GM21526 (cell line): Measurements from ENCODE around the gene ENHO.
"Not testable (repeated sequence)": the region's sequence is repeated elsewhere in the genome, so short reads cannot be mapped to it uniquely, and the experiment has no call there.

Source experiments
- ATAC-seq: cut with Tn5 transposase; IDR thresholded peaks from one replicate; pipeline ENCODE4 v1.9.1; 2021; ENCODE audit warnings: moderate library complexity; ENCODE audit not compliant: unreplicated experiment, low FRiP score

ENHO gene

DNA sequence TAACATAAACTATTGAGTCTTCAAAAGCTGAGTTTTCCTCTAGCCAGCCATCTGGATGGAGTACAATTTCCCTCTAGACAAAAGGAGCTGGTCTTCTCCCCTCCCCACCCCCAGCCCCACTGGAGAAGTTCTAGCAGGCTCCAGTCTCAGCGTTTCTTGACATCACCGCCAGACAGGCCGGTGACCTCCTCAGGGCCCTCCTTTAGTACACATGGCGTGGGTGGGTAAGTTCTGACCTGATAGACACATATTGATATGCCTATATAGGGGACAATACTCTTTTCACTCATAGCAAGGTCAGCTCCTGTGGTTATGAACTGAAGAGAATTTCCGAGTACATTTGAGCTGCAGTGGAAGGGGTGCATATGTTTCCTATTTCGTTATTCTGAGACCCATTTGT lies 37.0 kb downstream of the ENHO start:
- no peak for ATAC-seq

DNA sequence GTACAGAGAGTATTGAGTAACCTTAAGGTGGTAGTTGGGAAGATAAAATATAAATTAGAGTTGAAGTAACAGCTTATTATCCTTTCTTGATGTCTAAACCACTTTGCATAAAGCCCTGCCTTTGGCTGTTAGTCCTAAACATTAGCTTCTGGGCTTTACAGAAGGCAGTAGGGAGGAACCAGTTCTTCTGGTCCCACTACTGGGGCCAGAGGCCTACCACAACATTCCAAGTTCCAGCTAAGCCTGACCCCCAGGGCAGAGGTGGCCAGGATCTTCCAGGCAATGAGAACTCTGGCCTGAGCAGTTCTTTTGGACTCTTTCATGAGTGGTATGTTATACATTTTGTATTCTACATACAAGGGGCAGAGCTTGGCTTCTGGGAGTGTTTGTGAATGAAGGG lies 38.1 kb downstream of the ENHO start:
- no peak for ATAC-seq

DNA sequence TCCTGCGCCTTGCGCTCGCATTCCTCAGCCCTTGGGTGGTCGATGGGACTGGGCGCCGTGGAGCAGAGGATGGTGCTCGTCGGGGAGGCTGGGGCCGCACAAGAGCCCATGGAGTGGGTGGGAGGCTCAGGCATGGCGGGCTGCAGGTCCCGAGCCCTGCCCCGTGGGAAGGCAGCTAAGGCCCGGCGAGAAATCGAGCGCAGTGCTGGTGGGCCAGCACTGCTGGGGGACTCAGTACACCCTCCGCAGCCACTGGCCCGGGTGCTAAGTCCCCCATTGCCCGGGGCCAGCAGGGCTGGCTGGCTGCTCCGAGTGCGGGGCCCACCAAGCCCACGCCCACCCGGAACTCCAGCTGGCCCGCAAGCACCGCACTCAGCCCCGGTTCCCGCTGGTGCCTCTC lies 40.0 kb downstream of the ENHO start:
- not testable (repeated sequence) for ATAC-seq

DNA sequence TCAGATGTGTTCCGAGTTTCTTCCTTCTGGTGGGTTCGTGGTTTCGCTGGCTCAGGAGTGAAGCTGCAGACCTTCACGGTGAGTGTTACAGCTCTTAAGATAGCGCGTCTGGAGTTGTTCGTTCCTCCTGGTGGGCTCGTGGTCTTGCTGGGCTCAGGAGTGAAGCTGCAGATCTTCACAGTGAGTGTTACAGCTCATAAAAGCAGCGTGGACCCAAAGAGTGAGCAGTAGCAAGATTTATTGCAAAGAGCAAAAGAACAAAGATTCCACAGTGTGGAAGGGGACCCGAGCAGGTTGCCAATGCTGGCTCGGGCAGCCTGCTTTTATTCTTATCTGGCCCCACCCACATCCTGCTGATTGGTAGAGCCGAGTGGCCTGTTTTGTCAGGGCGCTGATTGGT lies 41.2 kb downstream of the ENHO start:
- ATAC-seq = not testable (repeated sequence)

DNA sequence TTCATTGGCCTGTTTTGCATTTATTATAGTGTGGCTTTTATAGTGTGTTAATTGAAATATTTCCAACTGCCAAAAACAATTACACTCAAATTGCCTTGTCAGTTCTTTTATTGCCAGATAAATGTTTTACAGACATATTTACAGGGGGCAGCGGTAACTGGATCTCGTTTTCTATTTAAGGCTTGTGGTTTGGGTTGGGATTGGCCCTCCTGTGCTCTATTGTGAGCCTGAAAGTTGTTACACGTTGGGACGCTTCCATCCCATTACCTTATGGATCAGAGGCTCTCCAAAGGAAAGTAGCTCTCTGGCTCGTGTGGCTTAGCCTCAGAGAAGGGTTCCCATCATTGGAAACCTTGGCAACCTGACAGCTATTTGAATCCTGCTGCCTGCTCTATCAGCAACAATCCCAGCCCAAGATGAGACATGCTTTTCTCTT lies 43.3 kb downstream of the ENHO start:
- no peak for ATAC-seq

DNA sequence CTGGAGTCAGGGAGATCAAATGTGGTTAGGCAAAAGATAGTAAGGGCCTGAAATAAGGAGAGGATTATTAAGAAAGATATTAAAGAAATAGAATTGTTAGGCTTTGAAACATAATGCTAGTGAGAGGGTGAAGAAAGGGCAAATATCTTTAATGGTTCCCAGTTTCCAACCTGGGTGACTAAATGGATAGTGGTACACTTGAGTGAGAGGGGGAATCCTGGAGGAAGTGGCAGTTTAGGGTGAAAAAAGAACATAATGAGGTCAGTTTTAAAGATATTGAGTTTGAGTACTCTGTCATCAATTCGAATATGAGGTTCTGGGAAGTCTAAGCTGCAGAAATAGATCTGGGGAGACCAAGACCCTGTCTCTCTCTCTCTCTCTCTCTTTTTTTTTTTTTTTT lies 45.2 kb downstream of the ENHO start:
- no peak for ATAC-seq

DNA sequence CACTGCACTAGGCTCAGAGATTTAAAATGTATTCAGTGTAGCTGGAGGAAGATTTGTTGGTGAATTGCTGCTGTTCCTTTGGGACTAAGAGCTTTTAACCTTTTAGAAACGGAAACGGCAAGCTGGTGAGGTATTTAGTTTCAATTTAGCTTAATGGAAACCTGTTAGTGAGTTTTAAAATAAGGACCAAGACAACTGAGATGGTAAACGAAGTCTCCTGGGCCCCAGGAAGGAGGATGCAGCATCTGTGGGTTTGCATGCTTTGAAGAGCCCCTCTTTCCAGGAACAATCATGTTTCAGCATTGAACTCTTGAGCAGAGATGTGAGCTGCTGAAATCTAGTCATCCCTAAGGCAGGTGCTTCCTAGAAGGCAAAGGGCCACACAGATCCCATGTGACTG lies 47.7 kb downstream of the ENHO start:
- no peak for ATAC-seq
